Fibroblast of skin of left biceps (primary cell): Measurements from ENCODE around the gene OR8B4.
"Not testable (repeated sequence)": the region's sequence is repeated elsewhere in the genome, so short reads cannot be mapped to it uniquely, and the experiment has no call there.

Experiments
- DNase-seq, 2 experiments: peaks; one replicate each; pipeline ENCODE4 v3.0.0-alpha.2; 2013; ENCODE audit warnings: low read depth in 2 of 2

OR8B4 gene, protein sequence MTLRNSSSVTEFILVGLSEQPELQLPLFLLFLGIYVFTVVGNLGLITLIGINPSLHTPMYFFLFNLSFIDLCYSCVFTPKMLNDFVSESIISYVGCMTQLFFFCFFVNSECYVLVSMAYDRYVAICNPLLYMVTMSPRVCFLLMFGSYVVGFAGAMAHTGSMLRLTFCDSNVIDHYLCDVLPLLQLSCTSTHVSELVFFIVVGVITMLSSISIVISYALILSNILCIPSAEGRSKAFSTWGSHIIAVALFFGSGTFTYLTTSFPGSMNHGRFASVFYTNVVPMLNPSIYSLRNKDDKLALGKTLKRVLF

DNA sequence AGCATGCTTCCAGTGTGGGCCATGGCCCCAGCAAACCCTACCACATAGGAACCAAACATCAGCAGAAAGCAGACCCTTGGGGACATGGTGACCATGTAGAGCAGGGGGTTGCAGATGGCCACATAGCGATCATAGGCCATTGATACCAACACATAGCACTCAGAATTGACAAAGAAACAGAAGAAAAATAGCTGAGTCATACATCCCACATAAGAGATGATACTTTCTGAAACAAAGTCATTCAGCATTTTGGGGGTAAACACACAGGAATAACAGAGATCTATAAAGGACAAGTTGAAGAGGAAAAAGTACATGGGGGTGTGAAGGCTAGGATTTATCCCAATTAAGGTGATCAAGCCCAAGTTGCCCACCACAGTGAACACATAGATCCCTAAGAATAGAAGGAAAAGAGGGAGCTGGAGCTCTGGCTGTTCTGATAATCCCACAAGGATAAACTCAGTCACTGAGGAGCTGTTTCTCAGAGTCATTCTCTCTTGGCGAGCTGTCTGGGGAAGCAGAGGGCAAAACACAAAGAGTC, at the start of gene OR8B4:
OR8B4 (minus strand) TSS at position 488 of the 538 bp plus-strand sequence; CDS start at position 488, 0 bp downstream.
- DNase-seq, result no peak

DNA sequence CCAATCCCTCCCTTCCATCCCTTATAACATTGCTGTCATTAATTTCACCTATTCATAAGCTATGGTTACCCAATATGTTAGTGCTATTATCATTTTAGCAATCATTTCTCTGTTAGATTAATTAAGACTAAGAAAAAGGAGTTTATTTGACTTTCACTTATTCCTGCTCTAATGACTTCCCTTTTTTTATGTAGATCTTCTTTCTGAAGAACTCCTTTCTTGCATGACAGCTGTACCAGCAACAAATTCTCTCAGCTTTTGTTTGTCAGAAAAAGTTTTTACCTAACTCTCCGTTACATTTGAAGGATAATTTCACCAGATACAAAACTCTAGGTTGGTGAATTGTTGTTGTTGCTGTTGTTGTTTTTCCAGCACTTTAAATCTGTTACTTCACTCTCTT, 49.4 kb upstream of the OR8B4 start:
- no peak for DNase-seq

GRCh38 chr11:124473476-124473875, 48.8 kb upstream of the OR8B4 start:
- DNase-seq, result no peak

DNA sequence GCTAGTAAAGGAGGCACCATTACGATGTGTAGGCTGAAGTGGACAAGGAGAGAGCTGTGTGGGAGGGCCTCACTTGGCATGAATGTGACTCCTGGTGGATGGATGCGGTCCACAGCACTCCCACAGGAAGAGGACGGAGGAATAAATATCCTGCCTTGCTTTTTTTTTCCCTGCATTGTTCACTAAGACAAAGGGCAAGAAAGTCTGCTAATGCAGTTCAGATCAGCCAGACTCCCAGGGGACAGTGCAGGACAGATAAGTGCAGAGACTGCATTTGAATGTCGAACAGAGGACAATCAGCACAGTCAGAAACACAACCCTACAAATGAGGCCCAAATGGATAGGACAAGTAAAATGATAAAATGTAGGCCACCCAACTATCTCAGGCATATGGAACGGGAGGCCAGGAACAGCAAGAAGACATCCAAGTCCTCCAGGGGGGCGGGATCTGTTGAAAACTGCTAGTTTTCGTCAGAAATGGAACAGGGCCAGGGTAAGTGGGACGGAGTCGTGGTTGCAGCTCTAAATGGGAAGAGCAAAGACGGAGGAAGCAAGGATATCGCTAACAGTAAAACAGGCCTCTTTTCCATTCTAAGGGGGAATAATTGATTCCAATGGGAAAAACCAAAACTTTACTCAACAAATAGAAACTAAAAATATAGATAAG, 46.0 kb upstream of the OR8B4 start:
- no peak for DNase-seq

GRCh38 chr11:124467381-124467927, 42.8 kb upstream of the OR8B4 start:
- DNase-seq, result no peak

DNA sequence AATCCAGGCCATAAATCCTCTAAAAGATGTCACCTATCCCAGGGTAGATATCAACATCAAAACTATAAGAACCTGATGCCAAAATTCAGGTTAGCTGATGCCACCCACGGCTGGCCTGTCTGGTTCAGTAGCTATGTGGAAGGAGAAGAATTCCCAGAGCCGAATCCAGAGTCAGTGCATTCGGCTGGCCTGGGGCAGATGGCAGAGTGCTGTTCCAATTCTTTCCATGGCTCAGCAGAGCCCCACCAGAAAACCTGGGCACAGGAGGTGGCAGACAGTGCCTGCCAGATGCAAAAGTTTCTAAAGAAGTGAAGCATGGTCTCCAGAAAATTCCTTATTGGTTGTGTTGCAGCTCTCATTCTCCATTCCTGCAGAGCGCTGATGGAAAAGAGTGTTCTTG, 40.7 kb upstream of the OR8B4 start:
- DNase-seq, result no peak

DNA sequence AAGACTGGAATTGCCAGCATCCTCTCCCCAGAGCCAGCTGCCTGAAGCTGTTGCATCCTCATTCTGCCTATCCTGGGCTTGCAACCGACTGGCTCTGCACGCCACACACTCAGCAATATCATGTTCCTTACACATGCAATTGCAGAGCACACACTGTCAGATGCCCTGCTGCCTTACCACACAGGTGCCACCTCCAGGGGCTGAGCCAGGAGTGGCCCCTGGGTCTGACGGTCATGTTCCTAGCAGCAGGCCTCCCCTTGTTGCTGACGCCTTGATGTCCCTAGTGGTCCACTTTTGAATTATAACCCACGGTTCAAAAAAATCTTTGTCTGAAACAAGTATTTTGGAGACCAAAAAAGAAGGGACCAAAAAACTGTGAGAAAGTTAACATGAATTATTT, 39.3 kb upstream of the OR8B4 start:
- no peak for DNase-seq

- no peak for DNase-seq
Observed at GRCh38 chr11:124463324-124463723, 38.7 kb upstream of the OR8B4 start.

DNA sequence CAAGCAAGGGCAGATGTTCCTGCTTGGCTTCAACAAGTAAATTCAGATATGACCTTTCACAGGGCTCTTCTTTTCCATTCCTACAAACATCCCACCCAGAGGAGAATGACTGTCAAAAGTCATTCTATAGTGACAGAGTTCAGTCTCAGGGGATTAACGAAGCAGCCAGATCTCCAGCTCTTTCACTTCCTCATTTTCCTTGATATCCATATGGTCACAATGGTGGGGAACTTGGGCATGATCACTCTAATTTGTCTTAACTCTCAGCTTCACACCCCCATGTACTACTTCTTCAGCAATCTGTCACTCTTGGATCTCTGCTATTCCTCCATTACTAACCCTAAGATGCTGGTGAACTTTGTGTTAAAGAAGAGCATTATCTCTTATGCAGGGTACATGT, 35.8 kb upstream of the OR8B4 start:
- no peak for DNase-seq

- not testable (repeated sequence) for DNase-seq
Observed at GRCh38 chr11:124459379-124459778, 34.7 kb upstream of the OR8B4 start.

GRCh38 chr11:124454552-124454951, 29.9 kb upstream of the OR8B4 start:
- DNase-seq, result no peak

GRCh38 chr11:124446916-124447315, 22.2 kb upstream of the OR8B4 start:
- no peak for DNase-seq

GRCh38 chr11:124445646-124446150, 21.0 kb upstream of the OR8B4 start, which contains the start of gene OR8B8:
Gene OR8B8 (minus strand): TSS chr11:124445696. CDS start chr11:124441085, 4,611 bp downstream.
- DNase-seq, result no peak

DNA sequence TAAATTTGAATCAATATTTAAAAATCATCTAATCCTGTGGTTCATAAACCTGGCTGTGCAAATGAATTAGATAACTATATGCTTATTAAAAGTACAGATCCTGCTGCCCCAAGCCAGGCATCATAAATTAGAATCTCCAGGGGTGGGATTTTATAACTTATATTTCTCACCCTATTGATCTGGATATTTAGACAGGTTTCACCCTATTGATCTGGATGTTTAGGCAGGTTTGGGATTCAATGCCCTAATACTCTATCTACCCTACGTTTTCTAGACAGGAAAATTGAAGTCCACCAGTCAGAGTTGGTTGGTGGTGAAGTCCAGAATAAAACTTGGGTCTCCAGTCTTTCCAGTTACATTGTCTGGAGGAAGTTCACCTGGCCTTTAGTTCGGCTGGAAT, 18.2 kb upstream of the OR8B4 start:
- no peak for DNase-seq

DNA sequence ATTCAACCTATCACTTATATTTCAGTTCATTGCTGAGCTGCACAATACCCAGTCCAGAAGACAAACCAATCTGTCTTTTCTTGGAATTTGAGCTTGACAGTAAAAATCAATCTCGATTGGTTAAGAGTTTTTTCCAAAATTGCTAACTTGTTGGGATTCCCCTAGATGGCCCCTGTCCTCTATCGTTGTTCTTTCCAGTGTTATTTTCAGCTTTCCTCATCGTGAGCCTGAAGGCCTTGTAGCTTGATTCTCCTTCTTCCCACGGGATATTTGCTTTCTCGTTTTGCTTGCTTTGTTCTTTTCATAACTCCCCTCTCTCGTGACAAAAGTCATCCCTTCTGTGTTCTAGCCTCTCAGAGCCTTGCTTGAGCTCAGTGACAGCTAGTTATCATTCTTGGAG, 17.8 kb upstream of the OR8B4 start:
- DNase-seq, result no peak

GRCh38 chr11:124441519-124441918, 16.8 kb upstream of the OR8B4 start:
- no peak for DNase-seq

- no peak for DNase-seq
Observed at GRCh38 chr11:124441081-124441480, 16.4 kb upstream of the OR8B4 start.

- DNase-seq, result no peak
Observed at GRCh38 chr11:124440608-124441007, 15.9 kb upstream of the OR8B4 start.

DNA sequence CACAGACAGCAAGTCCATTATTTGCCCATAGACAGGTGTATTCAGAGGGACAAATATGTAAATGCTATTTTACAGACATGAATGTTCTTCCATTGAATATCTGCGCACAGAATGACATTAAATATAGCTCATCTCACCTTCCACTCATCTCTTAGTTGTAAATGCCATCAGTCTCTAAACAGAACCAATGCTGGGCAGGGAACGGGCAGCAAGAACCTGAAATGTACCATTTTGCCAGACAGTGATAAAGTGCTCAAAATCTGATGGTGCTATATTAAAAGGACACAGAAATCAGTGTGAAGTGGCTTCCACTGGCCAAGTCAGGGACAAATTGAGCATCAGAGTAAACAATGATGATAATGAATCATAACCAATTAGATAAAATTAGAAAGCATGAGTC, 10.0 kb upstream of the OR8B4 start:
- no peak for DNase-seq

- no peak for DNase-seq
Observed at GRCh38 chr11:124429599-124429998, 4.9 kb upstream of the OR8B4 start.

DNA sequence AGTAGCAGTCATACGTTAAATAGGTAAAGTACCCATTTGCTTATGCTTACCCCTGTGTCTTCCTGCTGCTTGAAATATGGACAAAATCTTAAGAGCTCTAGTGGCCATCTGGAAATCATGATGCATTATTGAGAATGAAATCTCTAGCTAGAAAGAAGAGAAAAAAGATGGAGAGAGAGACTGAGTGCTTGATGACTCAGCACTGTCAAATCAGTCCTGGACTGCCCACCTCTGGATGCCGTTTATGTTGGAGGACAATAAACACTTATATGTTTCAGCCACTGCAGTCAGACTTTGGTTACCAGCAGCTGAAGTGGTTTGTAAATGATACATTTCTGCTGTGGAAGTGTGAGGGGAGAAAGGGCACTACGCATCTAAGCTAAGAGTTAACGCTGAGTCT, 3.6 kb downstream of the OR8B4 start:
- no peak for DNase-seq

DNA sequence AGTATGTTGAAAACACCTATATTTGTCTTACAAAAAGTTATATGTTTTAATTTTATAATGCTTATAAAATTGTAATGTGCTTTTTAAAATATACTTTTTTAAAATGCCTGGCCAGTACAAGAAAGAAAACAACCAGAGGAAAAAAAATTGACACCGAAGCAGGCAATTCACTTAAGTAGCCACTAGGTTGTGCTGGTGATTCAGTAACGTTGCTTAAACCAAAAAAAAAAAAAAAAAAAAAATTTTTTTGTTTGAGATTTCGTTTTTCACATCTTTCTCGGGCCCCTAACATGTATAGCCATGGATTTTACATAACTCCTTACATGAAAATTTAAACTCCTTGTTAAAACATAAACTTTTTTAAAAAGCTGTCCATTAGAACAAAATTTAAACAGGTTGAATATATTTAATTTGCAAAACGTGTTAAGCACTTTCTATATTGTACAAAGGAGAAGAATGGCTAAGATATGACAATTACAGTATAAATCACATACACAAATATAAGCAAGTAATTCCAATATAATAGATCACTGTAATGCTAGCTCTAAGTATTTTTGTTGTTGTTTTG, 9.2 kb downstream of the OR8B4 start:
- DNase-seq, result peak in 1 of 2 experiments; percentile 8
